Fibroblast of gingiva (primary cell): ENCODE data around the gene UBE2D1.
A peak's percentile ranks its signal among the peaks of the same experiment; 100 is the strongest.

ENCODE experiments used
- DNase-seq: peaks from one replicate; pipeline ENCODE4 v3.0.0-alpha.2; 2011; ENCODE audit warnings: low read depth

UBE2D1 gene

GRCh38 chr10:58341422-58341821, 6.6 kb downstream of the UBE2D1 start:
- DNase-seq: no peak

GRCh38 chr10:58341947-58342346, 7.1 kb downstream of the UBE2D1 start:
- no peak for DNase-seq

- no peak for DNase-seq
Observed at GRCh38 chr10:58347967-58348366, 13.2 kb downstream of the UBE2D1 start.

GRCh38 chr10:58348571-58349033, 13.8 kb downstream of the UBE2D1 start:
- no peak for DNase-seq

- no peak for DNase-seq
Observed at GRCh38 chr10:58350023-58350422, 15.2 kb downstream of the UBE2D1 start.

- DNase-seq: peak; percentile 55
Observed at GRCh38 chr10:58350619-58351323, 16.0 kb downstream of the UBE2D1 start.

- no peak for DNase-seq
Observed at GRCh38 chr10:58351616-58352578, 17.1 kb downstream of the UBE2D1 start.

GRCh38 chr10:58352956-58353610, 18.3 kb downstream of the UBE2D1 start:
- no peak for DNase-seq

- no peak for DNase-seq
Observed at GRCh38 chr10:58356756-58357155, 21.9 kb downstream of the UBE2D1 start.

GRCh38 chr10:58358314-58358933, 23.6 kb downstream of the UBE2D1 start:
- DNase-seq: no peak

GRCh38 chr10:58358947-58359346, 24.1 kb downstream of the UBE2D1 start:
- no peak for DNase-seq

GRCh38 chr10:58359541-58359940, 24.7 kb downstream of the UBE2D1 start:
- DNase-seq: no peak

GRCh38 chr10:58360412-58361004, 25.7 kb downstream of the UBE2D1 start:
- no peak for DNase-seq

- no peak for DNase-seq
Observed at GRCh38 chr10:58361353-58361752, 26.5 kb downstream of the UBE2D1 start.

- DNase-seq: peak; percentile 11
Observed at GRCh38 chr10:58362027-58362789, 27.4 kb downstream of the UBE2D1 start.

- no peak for DNase-seq
Observed at GRCh38 chr10:58367069-58367468, 32.3 kb downstream of the UBE2D1 start.

GRCh38 chr10:58371473-58371872, 36.7 kb downstream of the UBE2D1 start:
- DNase-seq: no peak

- DNase-seq: no peak
Observed at GRCh38 chr10:58372607-58373441, 38.0 kb downstream of the UBE2D1 start.

- no peak for DNase-seq
Observed at GRCh38 chr10:58373442-58373827, 38.6 kb downstream of the UBE2D1 start.

GRCh38 chr10:58382489-58382995, 47.7 kb downstream of the UBE2D1 start:
- DNase-seq: no peak
